BLaER1 (cell line): ENCODE measurements around the gene PLEKHG4B.

Experiments used
- H3K27ac ChIP-seq: shearing (Covaris generic); formaldehyde crosslinking; 2 replicates; pipeline ENCODE4 v1.8.1; 2022
- H3K27me3 ChIP-seq: shearing (Covaris generic); formaldehyde crosslinking; 2 replicates; pipeline ENCODE4 v1.8.1; 2022
- H3K36me3 ChIP-seq: shearing (Covaris generic); formaldehyde crosslinking; 2 replicates; pipeline ENCODE4 v1.8.1; 2022
- H3K4me1 ChIP-seq: shearing (Covaris generic); formaldehyde crosslinking; 2 replicates; pipeline ENCODE4 v1.8.1; 2022
- H3K4me2 ChIP-seq: shearing (Covaris generic); formaldehyde crosslinking; 2 replicates; pipeline ENCODE4 v1.8.1; 2022
- H3K4me3 ChIP-seq: shearing (Covaris generic); formaldehyde crosslinking; 2 replicates; pipeline ENCODE4 v1.8.1; 2022
- H3K9ac ChIP-seq: shearing (Covaris generic); formaldehyde crosslinking; 2 replicates; pipeline ENCODE4 v1.8.1; 2022
- H3K9me3 ChIP-seq: shearing (Covaris generic); formaldehyde crosslinking; 2 replicates; pipeline ENCODE4 v1.8.1; 2022
- H4K20me1 ChIP-seq: shearing (Covaris generic); formaldehyde crosslinking; 2 replicates; pipeline ENCODE4 v1.8.1; 2022
- Cebpa-rat ChIP-seq: shearing (Covaris generic); IDR thresholded peaks from 2 replicates; pipeline ENCODE4 v1.8.1; 2022

The PLEKHG4B gene

DNA sequence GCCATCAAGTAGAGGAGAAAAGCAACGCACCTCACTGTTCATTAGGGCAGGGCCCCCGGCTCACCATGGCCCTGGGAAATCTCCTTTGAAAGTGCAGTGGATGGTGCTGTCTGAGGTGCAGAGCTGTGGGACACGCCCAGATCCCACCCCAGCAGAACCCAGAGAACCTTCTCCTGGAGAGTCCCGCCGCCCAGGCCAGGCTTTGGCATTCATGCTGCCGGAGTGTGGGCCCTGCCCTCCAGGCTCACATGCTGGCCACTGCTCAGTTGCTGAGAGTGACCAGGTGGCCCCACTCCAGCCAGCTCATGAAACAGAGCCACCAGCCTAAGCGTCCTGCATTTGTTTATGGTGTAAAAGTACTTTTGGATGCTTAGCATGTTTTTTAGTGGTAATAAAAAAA is 75.5 kb downstream of the PLEKHG4B start:
- Histone ChIP-seq H3K9ac (peak overlapping the region; percentile 63; the same call in 1 of the 2 replicates), H4K20me1 (no peaks in the 10 kb centered on the region), H3K4me1 (peaks cover 75% of the 10 kb centered on the region), H3K27me3 (no peaks in the 10 kb centered on the region), H3K27ac (peak overlapping the region; percentile 71), H3K4me3 (no peak overlapping the region), H3K36me3 (peaks cover 41% of the 10 kb centered on the region), H3K9me3 (peaks cover 5% of the 10 kb centered on the region; the same call in 1 of the 2 replicates), H3K4me2 (peak overlapping the region; percentile 80)
- no peak for TF ChIP-seq Cebpa-rat

DNA sequence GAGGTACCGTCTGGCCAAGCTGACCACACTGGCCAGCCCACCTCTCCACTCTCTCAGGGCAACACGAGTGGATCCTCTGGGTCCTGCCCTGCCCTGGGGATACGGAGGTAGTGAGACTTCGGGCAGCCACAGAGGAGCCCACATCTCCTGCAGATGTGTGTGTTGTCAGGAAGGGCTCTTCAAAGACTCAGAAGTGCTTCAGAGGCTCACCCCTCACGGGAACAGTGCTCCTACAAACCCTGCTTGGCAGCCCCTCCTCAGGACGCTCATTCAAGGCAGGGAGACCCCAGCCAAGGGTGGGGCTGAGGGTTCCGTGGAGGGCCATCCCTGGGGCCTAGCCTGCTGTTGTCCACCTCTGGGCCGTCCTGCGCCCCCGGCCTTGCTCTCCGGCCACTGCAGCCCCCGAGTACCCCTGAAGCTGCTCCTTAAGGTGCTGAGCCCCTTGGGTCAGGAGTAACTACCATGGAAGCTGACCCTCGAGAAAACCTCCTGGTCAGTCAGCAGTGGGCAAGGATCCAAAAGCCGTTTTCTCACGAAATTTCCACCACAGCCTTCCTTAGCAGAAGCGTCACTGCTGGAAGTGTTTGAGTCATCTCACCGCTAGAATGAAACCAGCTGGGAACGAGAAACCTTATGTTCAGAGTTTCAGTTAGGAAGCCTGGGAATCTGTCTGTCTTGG is 76.2 kb downstream of the PLEKHG4B start:
- Histone ChIP-seq H4K20me1 (no peaks in the 10 kb centered on the region), H3K27ac (peak overlapping the region; percentile 71), H3K4me1 (peaks cover 69% of the 10 kb centered on the region), H3K4me3 (no peak overlapping the region), H3K27me3 (no peaks in the 10 kb centered on the region), H3K9ac (peak overlapping the region; percentile 63; the same call in 1 of the 2 replicates), H3K4me2 (peak overlapping the region; percentile 80), H3K36me3 (peaks cover 41% of the 10 kb centered on the region), H3K9me3 (peaks cover 5% of the 10 kb centered on the region; the same call in 1 of the 2 replicates)
- TF ChIP-seq Cebpa-rat: no peak

DNA sequence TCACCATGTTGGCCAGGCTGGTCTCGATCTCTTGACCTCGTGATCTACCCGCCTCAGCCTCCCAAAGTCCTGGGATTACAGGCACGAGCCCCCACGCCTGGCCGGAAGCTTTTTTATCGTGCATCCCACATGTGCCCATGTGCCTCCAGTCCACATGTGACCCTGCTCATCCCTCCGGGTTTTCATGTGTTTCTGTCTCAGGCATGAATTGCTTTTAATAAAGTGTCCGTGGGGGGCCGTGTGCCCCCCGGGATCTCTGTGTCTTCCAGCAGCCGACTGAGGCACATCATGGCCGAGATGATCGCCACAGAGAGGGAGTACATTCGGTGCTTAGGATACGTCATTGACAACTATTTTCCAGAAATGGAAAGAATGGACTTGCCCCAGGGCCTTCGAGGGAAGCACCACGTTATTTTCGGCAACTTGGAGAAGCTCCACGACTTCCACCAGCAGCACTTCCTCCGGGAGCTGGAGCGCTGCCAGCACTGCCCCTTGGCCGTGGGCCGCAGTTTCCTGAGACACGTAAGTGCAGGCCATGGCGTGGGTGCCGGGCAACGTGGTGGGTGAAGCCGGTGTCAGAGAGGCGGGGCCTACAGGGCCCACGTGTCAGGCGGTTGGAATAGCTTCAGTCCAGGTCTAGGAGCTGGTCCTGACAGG is 77.2 kb downstream of the PLEKHG4B start:
- Histone ChIP-seq H3K27ac (peak overlapping the region; percentile 82), H3K4me2 (peak overlapping the region; percentile 80), H3K4me3 (peak overlapping the region; percentile 49), H3K4me1 (peaks cover 59% of the 10 kb centered on the region), H4K20me1 (no peaks in the 10 kb centered on the region), H3K27me3 (no peaks in the 10 kb centered on the region), H3K9me3 (peaks cover 1% of the 10 kb centered on the region; the same call in 1 of the 2 replicates), H3K9ac (peak overlapping the region; percentile 63), H3K36me3 (peaks cover 38% of the 10 kb centered on the region)
- TF ChIP-seq Cebpa-rat: no peak

DNA sequence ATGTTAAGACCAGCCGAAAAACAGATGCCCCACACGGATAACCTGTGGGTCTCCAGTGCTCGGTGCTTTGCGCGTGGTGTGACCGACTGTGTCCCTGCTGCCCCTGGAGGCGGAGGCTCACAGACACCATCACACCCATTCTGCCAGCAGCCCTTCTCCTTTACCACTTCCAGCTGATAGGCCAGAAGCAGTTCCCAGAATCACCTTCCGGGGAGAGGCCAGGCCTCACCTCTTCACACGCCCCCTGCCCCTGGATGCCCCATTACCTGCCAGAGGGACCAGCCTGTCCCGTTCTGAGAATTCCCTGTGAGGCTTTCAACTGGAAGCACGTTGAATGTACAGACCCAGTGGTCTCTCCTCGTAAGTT is 77.7 kb downstream of the PLEKHG4B start:
- peak overlapping the region; percentile 63 for H3K9ac ChIP-seq
- peak overlapping the region; percentile 82 for H3K27ac ChIP-seq
- no peaks in the 10 kb centered on the region for H3K9me3 ChIP-seq
- H3K4me2 ChIP-seq: peak overlapping the region; percentile 80
- peaks cover 37% of the 10 kb centered on the region for H3K36me3 ChIP-seq
- H3K27me3 ChIP-seq: no peaks in the 10 kb centered on the region
- H3K4me3 ChIP-seq: peak overlapping the region; percentile 49
- TF ChIP-seq Cebpa-rat: no peak
- H4K20me1 ChIP-seq: no peaks in the 10 kb centered on the region
- peaks cover 63% of the 10 kb centered on the region for H3K4me1 ChIP-seq

DNA sequence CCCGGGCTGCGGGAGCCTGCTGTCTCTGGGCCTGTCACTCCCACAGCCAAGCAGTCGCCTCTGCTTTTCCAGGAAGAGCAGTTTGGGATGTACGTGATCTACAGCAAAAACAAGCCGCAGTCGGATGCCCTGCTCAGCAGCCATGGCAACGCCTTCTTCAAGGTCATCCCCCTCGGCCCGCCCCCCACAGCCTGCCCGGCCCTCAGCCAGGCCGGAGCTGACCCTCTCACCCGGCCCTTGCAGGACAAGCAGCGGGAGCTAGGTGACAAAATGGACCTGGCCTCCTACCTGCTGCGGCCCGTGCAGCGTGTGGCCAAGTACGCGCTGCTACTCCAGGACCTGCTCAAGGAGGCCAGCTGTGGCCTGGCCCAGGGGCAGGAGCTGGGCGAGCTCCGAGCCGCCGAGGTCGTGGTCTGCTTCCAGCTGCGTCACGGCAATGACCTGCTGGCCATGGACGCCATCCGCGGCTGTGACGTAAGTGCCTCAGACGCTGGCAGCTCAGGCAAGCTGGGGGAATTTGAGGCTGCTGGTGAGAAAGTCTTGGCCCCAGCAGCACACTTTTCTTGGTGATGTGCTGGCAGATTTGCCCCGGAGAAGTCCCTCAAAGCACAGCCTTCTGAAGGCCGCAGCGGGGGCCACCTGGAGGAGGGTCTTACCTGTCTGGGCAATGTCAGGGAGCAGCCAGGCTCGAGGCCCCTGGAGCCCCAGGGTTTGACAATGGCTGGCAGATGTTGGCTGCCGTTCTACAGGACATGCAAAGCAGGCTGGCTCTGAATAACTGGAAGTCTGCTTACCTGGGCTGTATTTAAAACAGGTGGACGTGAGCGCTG is 79.2 kb downstream of the PLEKHG4B start:
- Histone ChIP-seq H3K9me3 (no peaks in the 10 kb centered on the region), H3K27me3 (no peaks in the 10 kb centered on the region), H3K4me3 (no peak overlapping the region), H3K4me2 (peak overlapping the region; percentile 80), H4K20me1 (no peaks in the 10 kb centered on the region), H3K4me1 (peaks cover 77% of the 10 kb centered on the region), H3K36me3 (peaks cover 39% of the 10 kb centered on the region), H3K9ac (peak overlapping the region; percentile 63; the same call in 1 of the 2 replicates), H3K27ac (peak overlapping the region; percentile 82)
- no peak for TF ChIP-seq Cebpa-rat

DNA sequence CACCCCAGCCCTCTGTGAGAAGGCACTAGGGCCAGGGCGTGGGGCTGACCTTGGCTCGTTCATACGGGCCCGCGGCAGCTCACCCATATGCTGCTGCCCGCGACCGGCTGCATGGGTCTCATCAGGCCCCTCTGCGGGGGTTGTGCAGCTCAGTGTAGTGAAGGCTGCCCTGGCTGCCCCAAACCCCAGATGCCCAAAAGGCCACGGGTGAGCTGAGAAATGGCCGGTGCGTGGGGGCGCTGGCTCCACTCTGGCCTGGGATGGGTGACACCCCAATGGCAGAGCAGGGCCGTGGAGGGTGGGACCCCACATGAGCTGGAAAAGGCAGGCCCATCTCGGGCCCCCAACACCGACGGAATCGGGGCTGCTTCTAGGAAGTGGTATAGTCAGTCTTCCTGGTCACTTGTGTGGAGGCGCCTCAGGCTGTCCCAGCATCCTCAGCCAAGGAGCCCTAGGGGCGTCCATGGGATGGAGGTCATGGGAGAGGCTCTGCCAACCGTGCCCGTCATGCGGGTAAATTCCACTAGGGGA is 79.9 kb downstream of the PLEKHG4B start:
- Histone ChIP-seq H4K20me1 (no peaks in the 10 kb centered on the region), H3K27ac (peak overlapping the region; percentile 82), H3K27me3 (no peaks in the 10 kb centered on the region), H3K36me3 (peaks cover 39% of the 10 kb centered on the region), H3K4me2 (peak overlapping the region; percentile 80; the same call in 1 of the 2 replicates), H3K4me3 (no peak overlapping the region), H3K9me3 (no peaks in the 10 kb centered on the region), H3K4me1 (peaks cover 79% of the 10 kb centered on the region), H3K9ac (no peak overlapping the region)
- no peak for TF ChIP-seq Cebpa-rat

DNA sequence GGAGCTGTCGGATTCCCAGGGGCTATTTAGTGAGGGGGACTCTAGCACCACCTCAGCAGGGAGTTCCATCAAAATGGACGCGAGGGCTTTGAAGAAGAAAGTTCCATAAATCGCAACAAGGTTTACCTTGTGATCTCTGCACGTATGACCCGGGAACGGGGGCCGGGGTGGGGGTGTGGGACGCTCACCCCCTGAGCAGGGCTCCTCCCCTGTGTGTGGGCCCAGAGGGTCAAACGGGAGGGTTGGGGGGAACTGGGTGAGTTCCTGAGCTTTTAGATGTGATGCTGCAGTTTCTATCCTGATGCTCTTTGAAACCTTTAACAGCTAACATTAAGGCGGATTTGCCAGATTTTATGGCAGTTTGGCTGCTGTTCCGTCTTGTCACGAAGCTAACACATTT is 80.5 kb downstream of the PLEKHG4B start:
- TF ChIP-seq Cebpa-rat: no peak
- peaks cover 39% of the 10 kb centered on the region for H3K36me3 ChIP-seq
- H3K4me2 ChIP-seq: no peak overlapping the region
- H4K20me1 ChIP-seq: no peaks in the 10 kb centered on the region
- H3K9me3 ChIP-seq: no peaks in the 10 kb centered on the region
- no peak overlapping the region for H3K27ac ChIP-seq
- no peak overlapping the region for H3K9ac ChIP-seq
- H3K4me1 ChIP-seq: peaks cover 79% of the 10 kb centered on the region
- no peaks in the 10 kb centered on the region for H3K27me3 ChIP-seq
- no peak overlapping the region for H3K4me3 ChIP-seq

DNA sequence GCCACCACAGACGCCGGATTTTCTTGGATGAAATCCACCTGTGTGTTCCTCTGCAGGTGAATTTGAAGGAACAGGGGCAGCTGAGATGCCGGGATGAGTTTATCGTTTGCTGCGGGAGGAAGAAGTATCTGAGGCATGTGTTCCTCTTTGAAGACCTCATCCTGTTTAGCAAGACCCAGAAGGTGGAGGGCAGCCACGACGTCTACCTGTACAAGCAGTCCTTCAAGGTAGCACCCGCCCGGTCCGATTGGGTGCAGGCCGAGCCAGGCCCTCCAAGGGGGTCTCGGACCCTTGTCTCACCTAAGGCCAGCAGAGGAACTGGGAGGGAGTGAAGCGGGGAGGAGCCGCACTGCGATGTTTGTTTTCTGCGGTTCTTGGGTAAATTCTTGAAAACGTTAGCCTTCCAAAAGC is 80.9 kb downstream of the PLEKHG4B start:
- H4K20me1 ChIP-seq: no peaks in the 10 kb centered on the region
- H3K36me3 ChIP-seq: peaks cover 43% of the 10 kb centered on the region
- H3K9ac ChIP-seq: no peak overlapping the region
- no peak overlapping the region for H3K27ac ChIP-seq
- no peaks in the 10 kb centered on the region for H3K27me3 ChIP-seq
- H3K9me3 ChIP-seq: no peaks in the 10 kb centered on the region
- no peak overlapping the region for H3K4me3 ChIP-seq
- peaks cover 79% of the 10 kb centered on the region for H3K4me1 ChIP-seq
- TF ChIP-seq Cebpa-rat: no peak
- no peak overlapping the region for H3K4me2 ChIP-seq

DNA sequence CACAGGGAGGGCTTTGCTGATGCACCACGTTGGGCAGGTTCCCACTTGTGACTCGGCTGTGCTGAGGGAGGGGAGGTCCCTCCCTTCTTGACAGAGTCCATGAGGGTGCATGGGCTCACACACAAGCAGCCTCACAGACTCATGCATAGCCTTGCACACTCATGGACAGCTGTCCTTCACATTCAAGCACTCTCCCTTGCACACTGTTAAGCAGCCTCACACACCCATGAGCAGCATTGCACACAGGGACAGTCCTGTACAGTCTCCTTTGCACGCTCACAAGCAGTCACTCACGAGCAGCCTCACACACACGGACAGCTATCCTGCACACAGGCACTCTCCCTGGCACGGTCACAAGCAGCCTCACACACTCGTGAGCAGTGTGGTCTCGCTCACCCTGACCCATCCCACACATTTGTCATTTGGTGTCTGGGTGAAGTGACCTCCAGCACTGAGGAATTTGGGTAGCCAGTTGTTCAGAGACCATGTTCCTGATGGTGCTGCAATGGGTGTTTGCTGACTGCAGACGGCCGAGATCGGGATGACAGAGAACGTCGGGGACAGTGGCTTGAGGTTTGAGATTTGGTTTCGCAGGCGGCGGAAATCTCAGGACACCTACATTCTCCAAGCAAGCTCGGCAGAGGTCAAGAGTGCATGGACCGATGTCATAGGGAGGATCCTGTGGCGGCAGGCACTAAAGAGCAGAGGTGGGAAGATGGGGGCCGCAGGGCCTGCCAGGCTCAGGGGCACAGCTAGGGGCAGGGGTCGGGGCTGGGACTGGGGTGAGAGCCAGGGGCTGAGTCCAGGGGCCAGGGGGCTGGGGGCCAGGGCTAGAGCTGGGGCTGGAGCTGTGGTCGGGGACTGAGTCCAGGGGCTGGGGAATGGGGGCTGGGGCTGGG is 81.7 kb downstream of the PLEKHG4B start:
- Histone ChIP-seq H3K4me2 (no peak overlapping the region), H3K9me3 (no peaks in the 10 kb centered on the region), H4K20me1 (no peaks in the 10 kb centered on the region), H3K4me1 (peaks cover 71% of the 10 kb centered on the region), H3K27ac (no peak overlapping the region), H3K4me3 (no peak overlapping the region), H3K9ac (no peak overlapping the region), H3K36me3 (peaks cover 46% of the 10 kb centered on the region), H3K27me3 (no peaks in the 10 kb centered on the region)
- TF ChIP-seq Cebpa-rat: no peak
